Activated gamma-delta T cell treated with anti-CD3 and anti-CD28 coated beads, Interleukin-2, amount 50 U/mL, for 16 hours (primary cell): ENCODE data around the gene SLF1.

Experiments used
- DNase-seq: peaks from one replicate; pipeline ENCODE4 v3.0.0-alpha.2; 2020; ENCODE audit warnings: low read depth

SLF1 gene

GRCh38 chr5:94711785-94712184 lies 93.3 kb downstream of the SLF1 start:
- no peak for DNase-seq

GRCh38 chr5:94715768-94716167 lies 97.3 kb downstream of the SLF1 start:
- DNase-seq: no peak

- DNase-seq: no peak
These were observed 106.7 kb downstream of the SLF1 start for GRCh38 chr5:94725142-94725541.

GRCh38 chr5:94731471-94731870 lies 113.0 kb downstream of the SLF1 start:
- DNase-seq: no peak

GRCh38 chr5:94736498-94736897 lies 118.0 kb downstream of the SLF1 start:
- no peak for DNase-seq

- DNase-seq: no peak
These were observed 121.8 kb downstream of the SLF1 start for GRCh38 chr5:94740286-94740685.

- DNase-seq: no peak
These were observed 124.4 kb downstream of the SLF1 start for GRCh38 chr5:94742852-94743251.

GRCh38 chr5:94744906-94745305 lies 126.4 kb downstream of the SLF1 start:
- no peak for DNase-seq

GRCh38 chr5:94745786-94746730 lies 127.6 kb downstream of the SLF1 start:
- DNase-seq: no peak

GRCh38 chr5:94746731-94747124 lies 128.3 kb downstream of the SLF1 start:
- no peak for DNase-seq
